Spleen (tissue), 7 donors: Measurements from ENCODE around the gene COLGALT1.

Experiments
- CTCF ChIP-seq, 11 experiments: fragments of 200-600 bp in 7 of 11; fragments of 450-650 bp in 4 of 11; sonication (generic) in 4 of 11; IDR thresholded peaks in 8 of 11; conservative IDR thresholded peaks in 3 of 11; 1 replicate in 7 of 11; 2 replicates in 4 of 11; pipeline versions ENCODE4 v1.4.0 to v1.8.0; 2016 to 2021; ENCODE audit warnings: antibody characterized with exemption in 11 of 11, inconsistent platforms in 4 of 11, mild to moderate bottlenecking in 1 of 11
- POLR2A ChIP-seq, 3 donors: fragments of 450-650 bp; IDR thresholded peaks; one replicate each; pipeline ENCODE4 v1.5.1; 2017; ENCODE audit warnings: antibody characterized with exemption in 3 of 3, mild to moderate bottlenecking in 1 of 3
- POLR2AphosphoS5 ChIP-seq, 3 donors: sonication (generic); formaldehyde crosslinking; IDR thresholded peaks; one replicate each; pipeline ENCODE4 v1.5.1; 2017; ENCODE audit warnings: antibody characterized with exemption in 3 of 3
- donor health status: DM: no; HTN: no; CAD: no; lungs with moderate emphysema.
- donor health status: DM: no; HTN: no; CAD: no.
- donor health status: DM: no; HTN: no; CAD: no.

GRCh38 chr19:17602217-17602616 lies 46.8 kb downstream of the COLGALT1 start:
- no peak for TF ChIP-seq CTCF (IDR thresholded peaks at IDR 0.05 in 8 of 11, conservative IDR thresholded peaks at IDR 0.05 in 3 of 11)
- TF ChIP-seq POLR2AphosphoS5 (IDR thresholded peaks at IDR 0.05), result no peak
- TF ChIP-seq POLR2A (IDR thresholded peaks at IDR 0.05), result no peak
